Measurements from ENCODE around the gene C2orf78.

- TF ChIP-seq, protein P1, sequence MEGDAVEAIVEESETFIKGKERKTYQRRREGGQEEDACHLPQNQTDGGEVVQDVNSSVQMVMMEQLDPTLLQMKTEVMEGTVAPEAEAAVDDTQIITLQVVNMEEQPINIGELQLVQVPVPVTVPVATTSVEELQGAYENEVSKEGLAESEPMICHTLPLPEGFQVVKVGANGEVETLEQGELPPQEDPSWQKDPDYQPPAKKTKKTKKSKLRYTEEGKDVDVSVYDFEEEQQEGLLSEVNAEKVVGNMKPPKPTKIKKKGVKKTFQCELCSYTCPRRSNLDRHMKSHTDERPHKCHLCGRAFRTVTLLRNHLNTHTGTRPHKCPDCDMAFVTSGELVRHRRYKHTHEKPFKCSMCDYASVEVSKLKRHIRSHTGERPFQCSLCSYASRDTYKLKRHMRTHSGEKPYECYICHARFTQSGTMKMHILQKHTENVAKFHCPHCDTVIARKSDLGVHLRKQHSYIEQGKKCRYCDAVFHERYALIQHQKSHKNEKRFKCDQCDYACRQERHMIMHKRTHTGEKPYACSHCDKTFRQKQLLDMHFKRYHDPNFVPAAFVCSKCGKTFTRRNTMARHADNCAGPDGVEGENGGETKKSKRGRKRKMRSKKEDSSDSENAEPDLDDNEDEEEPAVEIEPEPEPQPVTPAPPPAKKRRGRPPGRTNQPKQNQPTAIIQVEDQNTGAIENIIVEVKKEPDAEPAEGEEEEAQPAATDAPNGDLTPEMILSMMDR (IDR thresholded peaks at IDR 0.05; ENCODE audit: borderline replicate concordance, extremely low read depth, low read length, poor library complexity, severe bottlenecking), result no peak
- no peak for TF ChIP-seq EZH2 (IDR thresholded peaks at IDR 0.05; ENCODE audit: borderline replicate concordance, low read depth, low read length, severe bottlenecking)
Observed at GRCh38 chr2:73850009-73850408, 66.0 kb downstream of the C2orf78 start.
